K562 (cell line): Measurements from ENCODE around the gene UIMC1. TPM values are rescaled to one million over a fixed set of nuclear protein-coding genes. Genes with fewer than 3 reads are reported as not detected.

Source experiments
- ATAC-seq: fragments of 200-7000 bp; cut with Tn5 transposase; 3 replicates; pipeline ENCODE4 v1.9.1; 2020; ENCODE audit warnings: moderate library complexity
- BruUV-seq: library from RNA; stranded (reverse); fragments of 400-500 nt; replicated peaks from 2 replicates; lab custom pipeline; 2021; lab: Mats Ljungman, UMichigan
- CTCF ChIA-PET: fragments of 300-600 bp; formaldehyde crosslinking; extraction: SDS; loops from one replicate; lab custom pipeline; 2021; ENCODE audit warnings: low intra/inter-chr PET ratio; lab: Yijun Ruan, JAX
- POLR2A ChIA-PET: fragments of 300-600, 350-650 bp; sonication (Branson Sonifier 250); formaldehyde crosslinking; extraction: SDS; loops from one replicate; lab custom pipeline; 2021; ENCODE audit warnings: antibody characterized with exemption, inconsistent platforms; lab: Yijun Ruan, JAX
- DNase-seq, 4 experiments: peaks; one replicate each; pipeline versions ENCODE4 v3.0.0 to v3.0.0-alpha.2; 2011 to 2018; ENCODE audit warnings: low spot score in 3 of 4, mixed read lengths in 3 of 4; ENCODE audit errors: extremely low read depth in 1 of 4
- FAIRE-seq: peaks from 2 replicates; lab custom pipeline; 2011; peaks lifted over from hg19 to GRCh38; lab: Jason Lieb, UNC
- H2AFZ ChIP-seq: 2 replicates; pipeline ENCODE4 v1.6.0; 2011; ENCODE audit warnings: low read depth, low read length, control low read depth, inconsistent platforms
- H3K27ac ChIP-seq: fragments of 200-600 bp; 3 replicates; pipeline ENCODE4 v1.8.0; 2011; ENCODE audit warnings: low read depth, mild to moderate bottlenecking, control low read depth, inconsistent platforms, low read length, moderate library complexity, mixed read lengths; ENCODE audit errors: extremely low read depth
- H3K27me3 ChIP-seq, 2 experiments: fragments of 300-600 bp in 1 of 2; 2 replicates in 1 of 2; 3 replicates in 1 of 2; pipeline versions ENCODE4 v1.6.0 to v1.8.0; 2011; ENCODE audit warnings: inconsistent platforms in 2 of 2, low read length in 2 of 2, mild to moderate bottlenecking in 1 of 2, mixed read lengths in 1 of 2, moderate library complexity in 1 of 2; ENCODE audit not compliant: control insufficient read depth in 2 of 2, insufficient read depth in 2 of 2
- H3K36me3 ChIP-seq: fragments of 300-600 bp; 3 replicates; pipeline ENCODE4 v1.8.0; 2011; ENCODE audit warnings: mild to moderate bottlenecking, low read length, inconsistent platforms; ENCODE audit not compliant: control insufficient read depth, insufficient read depth
- H3K4me1 ChIP-seq, 2 experiments: fragments of 200-600 bp in 1 of 2; replicated peaks in 1 of 2; 2 replicates in 1 of 2; 3 replicates in 1 of 2; pipeline versions ENCODE4 v1.5.1 to v1.8.0; 2011; ENCODE audit warnings: inconsistent platforms in 2 of 2, low read length in 2 of 2, mild to moderate bottlenecking in 1 of 2, mixed read lengths in 1 of 2, moderate library complexity in 1 of 2; ENCODE audit not compliant: control insufficient read depth in 2 of 2, insufficient read depth in 2 of 2
- H3K4me2 ChIP-seq: 2 replicates; pipeline ENCODE4 v1.6.1; 2011; ENCODE audit warnings: low read length, control low read depth, inconsistent platforms, mixed read lengths; ENCODE audit not compliant: insufficient read depth
- H3K4me3 ChIP-seq: fragments of 200-600 bp; sonication (generic), shearing (Covaris generic); 2 replicates; pipeline ENCODE4 v1.5.1; 2016; ENCODE audit warnings: control low read depth, inconsistent platforms
- H3K79me2 ChIP-seq: fragments of 200-600 bp; 3 replicates; pipeline ENCODE4 v1.8.0; 2011; ENCODE audit warnings: low read length, inconsistent platforms; ENCODE audit not compliant: control insufficient read depth, insufficient read depth
- H3K9ac ChIP-seq, 2 experiments: 2 replicates each; pipeline versions ENCODE4 v1.6.0 to v1.6.1; 2011; ENCODE audit warnings: low read depth in 2 of 2, low read length in 2 of 2, control low read depth in 1 of 2, inconsistent platforms in 1 of 2, mild to moderate bottlenecking in 1 of 2, mixed read lengths in 1 of 2; ENCODE audit not compliant: insufficient read depth in 1 of 2
- H3K9me1 ChIP-seq: one replicate; pipeline ENCODE4 v1.6.0; 2011; ENCODE audit warnings: inconsistent platforms, mild to moderate bottlenecking, low read length, moderate library complexity; ENCODE audit not compliant: control insufficient read depth, insufficient read depth
- H3K9me3 ChIP-seq: replicated peaks from 2 replicates; pipeline ENCODE4 v1.5.1; 2011; ENCODE audit warnings: low read depth, low read length, inconsistent platforms; ENCODE audit not compliant: control insufficient read depth, insufficient read depth
- H4K20me1 ChIP-seq: replicated peaks from 2 replicates; pipeline ENCODE4 v1.6.1; 2011; ENCODE audit warnings: low read length, inconsistent platforms, mixed read lengths; ENCODE audit not compliant: control insufficient read depth, insufficient read depth
- ATF4 ChIP-seq: fragments of 450-650 bp; formaldehyde crosslinking; IDR thresholded peaks from 2 replicates; pipeline ENCODE4 v1.4.0; 2022; ENCODE audit warnings: mild to moderate bottlenecking, moderate library complexity
- MAFK ChIP-seq: IDR thresholded peaks from 2 replicates; pipeline ENCODE4 v1.6.1; 2011; ENCODE audit warnings: low read length, improper control_type of control experiment
- MECOM ChIP-seq: fragments of 250-450 bp; sonication (Bioruptor Pico); IDR thresholded peaks from 2 replicates; pipeline ENCODE4 v1.8.0; 2022; ENCODE audit warnings: inconsistent platforms
- PRPF4 ChIP-seq: fragments of 200-400 bp; formaldehyde crosslinking; IDR thresholded peaks from one replicate; pipeline ENCODE4 v1.6.1; 2017; ENCODE audit warnings: low read length, low read depth, mild to moderate bottlenecking; ENCODE audit not compliant: insufficient read depth, poor library complexity, severe bottlenecking
- RBFOX2 ChIP-seq: fragments of 200-400 bp; formaldehyde crosslinking; IDR thresholded peaks from 2 replicates; pipeline ENCODE4 v1.6.1; 2017; ENCODE audit warnings: low read depth, mild to moderate bottlenecking, low read length, moderate library complexity
- SIN3B ChIP-seq: fragments of 450-650 bp; IDR thresholded peaks from 2 replicates; pipeline ENCODE4 v1.6.1; 2017; ENCODE audit warnings: low read depth, mild to moderate bottlenecking, moderate library complexity
- SP2 ChIP-seq: IDR thresholded peaks from 2 replicates; pipeline ENCODE4 v1.6.1; 2011; ENCODE audit warnings: mild to moderate bottlenecking, low read depth, low read length, moderate library complexity; ENCODE audit not compliant: poor library complexity, severe bottlenecking; ENCODE audit errors: extremely low read depth
- TCF3 ChIP-seq: sonication (generic); formaldehyde crosslinking; IDR thresholded peaks from 2 replicates; pipeline ENCODE4 v1.4.0; 2020; ENCODE audit warnings: mild to moderate bottlenecking, missing genetic modification reagents
- TSHZ1 ChIP-seq: fragments of 250-450 bp; sonication (Bioruptor Pico); IDR thresholded peaks from 2 replicates; pipeline ENCODE4 v1.4.0; 2020; ENCODE audit warnings: mild to moderate bottlenecking, moderate library complexity
- ZKSCAN8 ChIP-seq: fragments of 200-800 bp; sonication (Bioruptor generic); IDR thresholded peaks from 2 replicates; pipeline ENCODE4 v1.6.1; 2016; ENCODE audit warnings: missing genetic modification characterization, missing compliant biosample characterization
- ZNF274 ChIP-seq: IDR thresholded peaks from 2 replicates; pipeline ENCODE4 v1.6.1; 2011; ENCODE audit warnings: low read depth, mild to moderate bottlenecking, low read length, moderate library complexity, borderline replicate concordance
- ZNF586 ChIP-seq: fragments of 450-650 bp; formaldehyde crosslinking; conservative IDR thresholded peaks from 2 replicates; pipeline ENCODE4 v1.4.0; 2020; ENCODE audit warnings: mild to moderate bottlenecking, moderate library complexity
- ZNF766 ChIP-seq: fragments of 200-800 bp; sonication (Bioruptor generic); conservative IDR thresholded peaks from 2 replicates; pipeline ENCODE4 v1.6.1; 2016; ENCODE audit warnings: missing genetic modification characterization, missing compliant biosample characterization
- ZNF780A ChIP-seq: fragments of 250-450 bp; sonication (Bioruptor Pico); IDR thresholded peaks from 2 replicates; pipeline ENCODE4 v1.5.0; 2021; ENCODE audit warnings: mild to moderate bottlenecking
- WGBS: fragments of 100-300 bp; shearing (Covaris generic); methylation state at CpG from one replicate; pipeline ENCODE4 v1.1.6; 2016; ENCODE audit warnings: low coverage, mixed read lengths; ENCODE audit not compliant: insufficient coverage; ENCODE audit errors: missing lambda C conversion rate; 5-methylcytosine and 5-hydroxymethylcytosine counted together
- in situ Hi-C: fragments of 300-500 bp; cut with MboI; formaldehyde crosslinking; loops from 4 replicates; pipeline ENCODE4 v1.15.0; 2018; ENCODE audit warnings: inconsistent platforms, mixed read lengths
- intact Hi-C: fragments of 100-400 bp; cut with micrococcal nuclease; formaldehyde crosslinking; loops from 2 replicates; pipeline ENCODE4 v1.14.2; 2022
- polyA plus RNA-seq, 8 experiments: library from polyadenylated mRNA; depleted of rRNA in 4 of 8; stranded (reverse) in 5 of 8; unstranded in 3 of 8; fragments of >200 nt; fragmentation: Nextera tagmentation in 2 of 8; fragmentation: Illumina TruSeq in 1 of 8; extraction: Ambion mirVana in 2 of 8; extraction: Trizol in 1 of 8; gene quantifications; 2 replicates each; pipeline versions ENCODE4 v1.2.1 to v1.2.3, GENCODE V29; 2011 to 2014; ENCODE audit warnings: inconsistent platforms in 1 of 8, missing spikeins in 1 of 8
- total RNA-seq, 7 experiments: library from RNA; depleted of rRNA in 6 of 7; stranded (reverse); fragments of >200 nt in 6 of 7; fragmentation: Illumina TruSeq in 2 of 7; extraction: Trizol in 2 of 7; gene quantifications; 2 replicates each; pipeline versions ENCODE4 v1.2.1 to v1.2.3, GENCODE V29; 2011 to 2021; ENCODE audit warnings: low replicate concordance in 1 of 7
- TF ChIP-seq, protein P1 (sequence below): fragments of 250-450 bp; sonication (Bioruptor Pico); IDR thresholded peaks from 2 replicates; pipeline ENCODE4 v1.5.0; 2022; ENCODE audit warnings: mild to moderate bottlenecking

The UIMC1 gene
- total and polyA plus RNA-seq, 9 of the 15 experiments (the other 6 are each of a cell fraction or from before 2014, with no cell fraction given), result 14.9 to 51.7 (median 36.8) TPM

GRCh38 chr5:176904276-176904675 lies 102.3 kb downstream of the UIMC1 start:
- intact Hi-C loops, result no loop called here
- CTCF ChIA-PET, result no interaction called here

More at GRCh38 chr5:176904276-176904675, 102.3 kb downstream of the UIMC1 start:
- 92% methylated on average over 3 of the region's 3 CpGs for WGBS
- in situ Hi-C loops, result no loop called here
- no peak overlapping the region for H3K4me2 ChIP-seq
- ATAC-seq (no peak), FAIRE-seq (no peak), DNase-seq (no peak)
- no peaks in the 10 kb centered on the region for H3K4me1 ChIP-seq
- H3K9ac ChIP-seq, result no peak overlapping the region
- no peaks in the 10 kb centered on the region for H3K9me3 ChIP-seq
- BruUV-seq, result no TSS peak
- TF ChIP-seq MECOM (CRISPR knock-in tag) (no peak), PRPF4 (no peak), TSHZ1 (no peak), ZNF766 (CRISPR knock-in tag) (no peak), ZKSCAN8 (no peak), SP2 (no peak), SIN3B (no peak), ZNF274 (no peak), MAFK (no peak), TCF3 (CRISPR knock-in tag) (no peak), RBFOX2 (no peak), ZNF780A (CRISPR knock-in tag) (no peak), ATF4 (no peak), ZNF586 (CRISPR knock-in tag) (no peak)
- TF ChIP-seq, protein P1, sequence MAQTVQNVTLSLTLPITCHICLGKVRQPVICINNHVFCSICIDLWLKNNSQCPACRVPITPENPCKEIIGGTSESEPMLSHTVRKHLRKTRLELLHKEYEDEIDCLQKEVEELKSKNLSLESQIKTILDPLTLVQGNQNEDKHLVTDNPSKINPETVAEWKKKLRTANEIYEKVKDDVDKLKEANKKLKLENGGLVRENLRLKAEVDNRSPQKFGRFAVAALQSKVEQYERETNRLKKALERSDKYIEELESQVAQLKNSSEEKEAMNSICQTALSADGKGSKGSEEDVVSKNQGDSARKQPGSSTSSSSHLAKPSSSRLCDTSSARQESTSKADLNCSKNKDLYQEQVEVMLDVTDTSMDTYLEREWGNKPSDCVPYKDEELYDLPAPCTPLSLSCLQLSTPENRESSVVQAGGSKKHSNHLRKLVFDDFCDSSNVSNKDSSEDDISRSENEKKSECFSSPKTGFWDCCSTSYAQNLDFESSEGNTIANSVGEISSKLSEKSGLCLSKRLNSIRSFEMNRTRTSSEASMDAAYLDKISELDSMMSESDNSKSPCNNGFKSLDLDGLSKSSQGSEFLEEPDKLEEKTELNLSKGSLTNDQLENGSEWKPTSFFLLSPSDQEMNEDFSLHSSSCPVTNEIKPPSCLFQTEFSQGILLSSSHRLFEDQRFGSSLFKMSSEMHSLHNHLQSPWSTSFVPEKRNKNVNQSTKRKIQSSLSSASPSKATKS, result no peak
- POLR2A ChIA-PET, result no interaction called here
- no peaks in the 10 kb centered on the region for H3K27me3 ChIP-seq
- H4K20me1 ChIP-seq, result no peaks in the 10 kb centered on the region
- peaks cover 3% of the 10 kb centered on the region for H3K9me1 ChIP-seq
- H2AFZ ChIP-seq, result no peak overlapping the region
- H3K27ac ChIP-seq, result no peak overlapping the region
- peaks cover 74% of the 10 kb centered on the region for H3K36me3 ChIP-seq
- H3K4me3 ChIP-seq, result no peak overlapping the region
- H3K79me2 ChIP-seq, result no peaks in the 10 kb centered on the region
